Gastroesophageal sphincter (tissue), 4 donors: ENCODE data around the gene PWWP2B. TPM values are rescaled to one million over a fixed set of nuclear protein-coding genes. Genes with fewer than 3 reads are reported as not detected.

Source experiments
- ATAC-seq: fragments of 150-250 bp; one replicate; pipeline ENCODE4 v1.9.1; 2016; ENCODE audit warnings: mild to moderate bottlenecking, moderate library complexity
- H3K27ac ChIP-seq, 4 donors: fragments of 200-600 bp; sonication (generic) in 3 of 4; 1 replicate in 3 of 4; 2 replicates in 1 of 4; pipeline ENCODE4 v1.5.1; 2016 to 2019
- H3K27me3 ChIP-seq: fragments of 200-600 bp; sonication (generic); one replicate; pipeline ENCODE4 v1.5.1; 2019
- H3K36me3 ChIP-seq, 2 donors: fragments of 200-600 bp; sonication (generic); one replicate each; pipeline ENCODE4 v1.5.1; 2019; ENCODE audit warnings: control low read depth in 1 of 2
- H3K4me1 ChIP-seq, 3 donors: fragments of 200-600 bp; sonication (generic); 1 replicate in 2 of 3; 2 replicates in 1 of 3; pipeline ENCODE4 v1.5.1; 2016 to 2019; ENCODE audit warnings: control low read depth in 2 of 3
- H3K4me3 ChIP-seq, 2 donors: fragments of 200-600 bp; sonication (generic); one replicate each; pipeline ENCODE4 v1.5.1; 2019; ENCODE audit warnings: mild to moderate bottlenecking in 1 of 2, moderate library complexity in 1 of 2
- H3K9me3 ChIP-seq, 3 donors: fragments of 200-600 bp; sonication (generic); one replicate each; pipeline ENCODE4 v1.5.1; 2017 to 2019; ENCODE audit warnings: control low read depth in 2 of 3
- EP300 ChIP-seq: sonication (generic); formaldehyde crosslinking; IDR thresholded peaks from one replicate; pipeline ENCODE4 v1.6.1; 2017; ENCODE audit warnings: antibody characterized with exemption, mild to moderate bottlenecking
- POLR2A ChIP-seq, 2 donors: fragments of 450-650 bp; IDR thresholded peaks; one replicate each; pipeline ENCODE4 v1.6.1; 2017; ENCODE audit warnings: antibody characterized with exemption in 2 of 2, mild to moderate bottlenecking in 2 of 2, moderate library complexity in 1 of 2
- POLR2AphosphoS5 ChIP-seq: sonication (generic); formaldehyde crosslinking; IDR thresholded peaks from one replicate; pipeline ENCODE4 v1.6.1; 2017; ENCODE audit warnings: antibody characterized with exemption
- WGBS, 2 donors: methylation state at CpG; one replicate each; pipeline ENCODE4 v1.1.5; 2018; ENCODE audit warnings: low coverage in 1 of 2; 5-methylcytosine and 5-hydroxymethylcytosine counted together
- total RNA-seq, 4 donors: library from RNA; depleted of rRNA; stranded (reverse); fragments of >200 nt; gene quantifications; one replicate each; pipeline ENCODE4 v1.1.0, GENCODE V29; 2016
- TF ChIP-seq, protein P1 (sequence below), 4 experiments: fragments of 200-600 bp in 2 of 4; fragments of 450-650 bp in 2 of 4; sonication (generic) in 1 of 4; IDR thresholded peaks; one replicate each; pipeline ENCODE4 v1.5.1; 2017 to 2019; ENCODE audit warnings: antibody characterized with exemption in 4 of 4, mild to moderate bottlenecking in 2 of 4, moderate library complexity in 2 of 4

Gene PWWP2B
- total RNA-seq, 4 donors from 2014 or later = 11.3 to 17.1 (median 14.8) TPM

- Histone ChIP-seq H3K4me1 (peaks cover 0 to 44% (median 31%) of the 10 kb centered on the region in 3 donors), H3K4me3 (no peak overlapping the region), H3K27me3 (no peaks in the 10 kb centered on the region), H3K9me3 (no peaks in the 10 kb centered on the region), H3K36me3 (no peaks in the 10 kb centered on the region), H3K27ac (peak overlapping the region in 1 of 4 donors; percentile 14)
- no peak for ATAC-seq
- TF ChIP-seq POLR2A (IDR thresholded peaks at IDR 0.05) = no peak
- no peak for TF ChIP-seq EP300
- no peak for TF ChIP-seq POLR2AphosphoS5
- TF ChIP-seq, protein P1, sequence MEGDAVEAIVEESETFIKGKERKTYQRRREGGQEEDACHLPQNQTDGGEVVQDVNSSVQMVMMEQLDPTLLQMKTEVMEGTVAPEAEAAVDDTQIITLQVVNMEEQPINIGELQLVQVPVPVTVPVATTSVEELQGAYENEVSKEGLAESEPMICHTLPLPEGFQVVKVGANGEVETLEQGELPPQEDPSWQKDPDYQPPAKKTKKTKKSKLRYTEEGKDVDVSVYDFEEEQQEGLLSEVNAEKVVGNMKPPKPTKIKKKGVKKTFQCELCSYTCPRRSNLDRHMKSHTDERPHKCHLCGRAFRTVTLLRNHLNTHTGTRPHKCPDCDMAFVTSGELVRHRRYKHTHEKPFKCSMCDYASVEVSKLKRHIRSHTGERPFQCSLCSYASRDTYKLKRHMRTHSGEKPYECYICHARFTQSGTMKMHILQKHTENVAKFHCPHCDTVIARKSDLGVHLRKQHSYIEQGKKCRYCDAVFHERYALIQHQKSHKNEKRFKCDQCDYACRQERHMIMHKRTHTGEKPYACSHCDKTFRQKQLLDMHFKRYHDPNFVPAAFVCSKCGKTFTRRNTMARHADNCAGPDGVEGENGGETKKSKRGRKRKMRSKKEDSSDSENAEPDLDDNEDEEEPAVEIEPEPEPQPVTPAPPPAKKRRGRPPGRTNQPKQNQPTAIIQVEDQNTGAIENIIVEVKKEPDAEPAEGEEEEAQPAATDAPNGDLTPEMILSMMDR (IDR thresholded peaks at IDR 0.05) = no peak
- 80% methylated on average over 1 of the region's 9 CpGs; no CpG with 5 or more reads in 1 of the 2 donors for WGBS, 2 donors
Measured at GRCh38 chr10:132450466-132450824, 53.4 kb downstream of the PWWP2B start.

DNA sequence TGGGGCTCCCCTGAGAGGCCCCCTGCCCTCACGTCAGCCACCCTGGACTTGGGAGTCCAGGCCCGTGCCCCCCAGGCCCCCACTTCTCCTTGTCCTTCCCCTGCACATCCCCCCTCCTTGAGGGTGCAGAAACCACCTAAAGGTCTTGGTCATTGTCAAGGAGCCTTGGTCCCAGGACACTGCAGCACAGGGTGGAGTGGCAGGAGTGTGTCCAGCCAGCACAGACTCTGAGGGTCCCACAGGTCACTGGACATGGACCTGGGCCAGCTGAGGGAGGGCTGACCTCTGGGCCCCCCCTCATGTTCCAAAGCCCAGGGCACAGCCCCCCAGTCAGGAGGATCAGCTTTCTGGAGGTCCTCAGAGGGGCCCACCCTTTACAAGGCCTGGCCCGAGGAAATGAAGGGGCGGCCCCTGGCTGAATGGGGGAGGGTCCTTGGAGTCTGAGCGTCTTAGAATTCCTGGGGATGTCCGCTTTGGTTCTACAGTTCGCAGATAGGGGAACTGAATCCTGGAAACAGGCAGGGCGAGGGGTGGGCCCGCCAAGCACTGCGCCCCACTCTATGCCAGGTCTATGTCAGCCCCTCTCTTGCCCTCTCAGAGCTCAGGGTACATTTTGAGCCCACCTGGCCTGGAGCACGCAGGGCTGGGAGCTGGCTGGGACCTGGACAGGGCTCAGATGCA is 54.0 kb downstream of the PWWP2B start:
- H3K4me1 ChIP-seq = peaks cover 0 to 44% (median 31%) of the 10 kb centered on the region in 3 donors
- peak overlapping the region in 1 of 4 donors; percentile 14 for H3K27ac ChIP-seq
- no peaks in the 10 kb centered on the region for H3K9me3 ChIP-seq
- no peaks in the 10 kb centered on the region for H3K36me3 ChIP-seq
- 94% methylated on average over 3 of the region's 11 CpGs; no CpG with 5 or more reads in 1 of the 2 donors for WGBS, 2 donors
- H3K27me3 ChIP-seq = no peaks in the 10 kb centered on the region
- no peak for TF ChIP-seq POLR2A (IDR thresholded peaks at IDR 0.05)
- no peak for TF ChIP-seq POLR2AphosphoS5
- TF ChIP-seq, protein P1 (IDR thresholded peaks at IDR 0.05) = no peak
- TF ChIP-seq EP300 = no peak
- ATAC-seq = no peak
- no peak overlapping the region for H3K4me3 ChIP-seq

- WGBS, 2 donors = 95% methylated on average over 9 of the region's 18 CpGs; no CpG with 5 or more reads in 1 of the 2 donors
- TF ChIP-seq, protein P1 (IDR thresholded peaks at IDR 0.05) = no peak
- no peak for TF ChIP-seq POLR2AphosphoS5
- no peak for TF ChIP-seq EP300
- TF ChIP-seq POLR2A (IDR thresholded peaks at IDR 0.05) = no peak
- no peak for ATAC-seq
- Histone ChIP-seq H3K27ac (peak overlapping the region in 2 of 4 donors; percentile 14 to 54), H3K4me3 (no peak overlapping the region), H3K4me1 (peaks cover 0 to 39% (median 28%) of the 10 kb centered on the region in 3 donors), H3K27me3 (no peaks in the 10 kb centered on the region), H3K36me3 (no peaks in the 10 kb centered on the region), H3K9me3 (no peaks in the 10 kb centered on the region)
Measured at GRCh38 chr10:132451506-132452215, 54.7 kb downstream of the PWWP2B start.

DNA sequence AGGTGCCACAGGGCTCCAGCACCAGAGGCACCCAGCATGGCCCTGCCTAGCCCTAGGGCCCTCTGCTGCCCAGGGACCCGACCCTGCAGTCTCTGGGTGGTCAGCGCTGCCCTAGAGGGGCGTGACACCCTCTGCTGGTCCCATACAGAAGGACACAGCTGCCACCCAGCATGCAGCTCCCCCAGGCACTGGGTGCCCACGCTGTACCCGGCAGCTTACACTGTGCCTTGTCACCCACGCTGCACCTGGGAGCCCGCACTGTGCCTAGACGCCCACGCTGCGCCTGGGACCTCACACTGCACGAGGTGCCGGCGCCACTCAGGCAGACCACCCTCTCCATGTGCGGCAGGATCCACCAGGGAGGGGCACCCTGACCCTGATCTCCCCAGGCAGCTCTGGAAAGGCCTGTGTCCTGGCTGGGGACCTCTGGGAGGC is 55.2 kb downstream of the PWWP2B start:
- Histone ChIP-seq H3K4me3 (no peak overlapping the region), H3K9me3 (no peaks in the 10 kb centered on the region), H3K27me3 (no peaks in the 10 kb centered on the region), H3K36me3 (no peaks in the 10 kb centered on the region), H3K27ac (peak overlapping the region in 2 of 4 donors; percentile 27 to 54), H3K4me1 (peaks cover 0 to 33% (median 22%) of the 10 kb centered on the region in 3 donors)
- TF ChIP-seq, protein P1 (IDR thresholded peaks at IDR 0.05) = peak in 1 of 4 experiments; percentile 39
- TF ChIP-seq POLR2AphosphoS5 = no peak
- no CpG with 5 or more reads among the region's 14 CpGs for WGBS, 2 donors
- no peak for ATAC-seq
